GM19467 (cell line): ENCODE results near the gene RICTOR.
A peak's percentile ranks its signal among the peaks of the same experiment; 100 is the strongest.

ENCODE experiments used
- ATAC-seq: cut with Tn5 transposase; IDR thresholded peaks from one replicate; pipeline ENCODE4 v1.9.1; 2021; ENCODE audit warnings: mild to moderate bottlenecking, moderate library complexity; ENCODE audit not compliant: unreplicated experiment

The RICTOR gene

GRCh38 chr5:39074017-39074814, at the start of gene RICTOR:
Gene RICTOR, minus strand, starts transcription at chr5:39074399. Its CDS starts 22 bp downstream, at chr5:39074377.
- ATAC-seq = peak; percentile 72

- ATAC-seq = no peak
Measured at GRCh38 chr5:39121922-39122321, 47.7 kb upstream of the RICTOR start.

- no peak for ATAC-seq
Measured at GRCh38 chr5:39121315-39121714, 47.1 kb upstream of the RICTOR start.

- no peak for ATAC-seq
Measured at GRCh38 chr5:39120052-39120420, 45.8 kb upstream of the RICTOR start.

GRCh38 chr5:39119404-39120051, 45.3 kb upstream of the RICTOR start:
- no peak for ATAC-seq

- ATAC-seq = no peak
Measured at GRCh38 chr5:39118638-39119037, 44.4 kb upstream of the RICTOR start.

GRCh38 chr5:39117401-39117800, 43.2 kb upstream of the RICTOR start:
- no peak for ATAC-seq

- no peak for ATAC-seq
Measured at GRCh38 chr5:39116344-39117170, 42.4 kb upstream of the RICTOR start.

- ATAC-seq = no peak
Measured at GRCh38 chr5:39115644-39116343, 41.6 kb upstream of the RICTOR start.

- no peak for ATAC-seq
Measured at GRCh38 chr5:39114155-39114554, 40.0 kb upstream of the RICTOR start.

GRCh38 chr5:39113354-39113953, 39.3 kb upstream of the RICTOR start:
- ATAC-seq = no peak

GRCh38 chr5:39109606-39110005, 35.4 kb upstream of the RICTOR start:
- no peak for ATAC-seq

- ATAC-seq = no peak
Measured at GRCh38 chr5:39108987-39109386, 34.8 kb upstream of the RICTOR start.

- no peak for ATAC-seq
Measured at GRCh38 chr5:39107350-39107749, 33.2 kb upstream of the RICTOR start.

GRCh38 chr5:39106322-39106721, 32.1 kb upstream of the RICTOR start:
- no peak for ATAC-seq

GRCh38 chr5:39104221-39104620, 30.0 kb upstream of the RICTOR start:
- no peak for ATAC-seq

GRCh38 chr5:39102684-39103155, 28.5 kb upstream of the RICTOR start:
- no peak for ATAC-seq

- no peak for ATAC-seq
Measured at GRCh38 chr5:39100851-39101396, 26.7 kb upstream of the RICTOR start.

- no peak for ATAC-seq
Measured at GRCh38 chr5:39100301-39100850, 26.2 kb upstream of the RICTOR start.

GRCh38 chr5:39099831-39100230, 25.6 kb upstream of the RICTOR start:
- no peak for ATAC-seq
